GM23338 (cell line): Measurements from ENCODE around the gene SERPINB6. TPM values are rescaled to one million over a fixed set of nuclear protein-coding genes. Genes with fewer than 3 reads are reported as not detected.

Experiments
- ATAC-seq: fragments of 200-7000 bp; cut with Tn5 transposase; 3 replicates; pipeline ENCODE4 v1.9.1; 2020
- DNase-seq: peaks from one replicate; pipeline ENCODE4 v3.0.0-alpha.2; 2015; ENCODE audit warnings: low spot score
- H2AFZ ChIP-seq: fragments of 200-600 bp; sonication (generic); 2 replicates; pipeline ENCODE4 v1.8.0; 2016; ENCODE audit warnings: antibody characterized with exemption, mild to moderate bottlenecking, moderate library complexity
- H3F3A ChIP-seq: fragments of 200-600 bp; sonication (generic); replicated peaks from 2 replicates; pipeline ENCODE4 v1.8.0; 2017; ENCODE audit warnings: antibody characterized with exemption, mixed run types, low read depth
- H3K27ac ChIP-seq: fragments of 200-600 bp; sonication (generic); 2 replicates; pipeline ENCODE4 v1.6.1; 2016; ENCODE audit warnings: low read depth
- H3K27me3 ChIP-seq: fragments of 200-600 bp; sonication (generic); 2 replicates; pipeline ENCODE4 v1.8.0; 2016; ENCODE audit warnings: mild to moderate bottlenecking, mixed run types, moderate library complexity; ENCODE audit not compliant: insufficient read depth
- H3K36me3 ChIP-seq: fragments of 200-600 bp; sonication (generic); 2 replicates; pipeline ENCODE4 v1.8.0; 2016; ENCODE audit warnings: mild to moderate bottlenecking; ENCODE audit not compliant: insufficient read depth
- H3K4me1 ChIP-seq: fragments of 200-600 bp; sonication (generic); 2 replicates; pipeline ENCODE4 v1.8.0; 2016; ENCODE audit warnings: mild to moderate bottlenecking, moderate library complexity; ENCODE audit not compliant: insufficient read depth
- H3K4me2 ChIP-seq: fragments of 200-600 bp; sonication (generic); 2 replicates; pipeline ENCODE4 v1.7.1; 2017; ENCODE audit warnings: mixed run types
- H3K4me3 ChIP-seq: fragments of 200-600 bp; sonication (generic); 2 replicates; pipeline ENCODE4 v1.6.1; 2016; ENCODE audit warnings: mixed run types
- H3K79me2 ChIP-seq: fragments of 200-600 bp; sonication (generic); replicated peaks from 2 replicates; pipeline ENCODE4 v1.8.0; 2017; ENCODE audit warnings: mild to moderate bottlenecking; ENCODE audit not compliant: insufficient read depth
- H3K9me2 ChIP-seq: fragments of 200-600 bp; sonication (generic); 2 replicates; pipeline ENCODE4 v1.8.0; 2017; ENCODE audit not compliant: insufficient read depth
- H4K20me1 ChIP-seq: fragments of 200-600 bp; sonication (generic); replicated peaks from 2 replicates; pipeline ENCODE4 v1.8.0; 2017; ENCODE audit warnings: mild to moderate bottlenecking; ENCODE audit not compliant: insufficient read depth
- H3K27ac Mint-ChIP-seq: 2 replicates; pipeline ENCODE4 v1.8.0; 2020; ENCODE audit warnings: inconsistent platforms, mild to moderate bottlenecking, moderate library complexity, mixed read lengths
- H3K27me3 Mint-ChIP-seq: 3 replicates; pipeline ENCODE4 v1.8.0; 2022; ENCODE audit warnings: low read depth, mild to moderate bottlenecking, moderate library complexity, mixed read lengths, inconsistent platforms; ENCODE audit not compliant: insufficient read depth, poor library complexity
- H3K36me3 Mint-ChIP-seq: 3 replicates; pipeline ENCODE4 v1.8.0; 2021; ENCODE audit warnings: low read depth, mild to moderate bottlenecking, inconsistent platforms, moderate library complexity, mixed read lengths
- H3K4me1 Mint-ChIP-seq: 3 replicates; pipeline ENCODE4 v1.8.0; 2020; ENCODE audit warnings: mild to moderate bottlenecking, inconsistent platforms, mixed read lengths
- H3K4me3 Mint-ChIP-seq: 3 replicates; pipeline ENCODE4 v1.8.0; 2021; ENCODE audit warnings: moderate library complexity, mild to moderate bottlenecking, inconsistent platforms, mixed read lengths
- H3K9me3 Mint-ChIP-seq: 3 replicates; pipeline ENCODE4 v1.8.0; 2020; ENCODE audit warnings: moderate library complexity, mild to moderate bottlenecking, inconsistent platforms, mixed read lengths
- CTCF ChIP-seq, 2 experiments: fragments of 200-600 bp in 1 of 2; sonication (generic) in 1 of 2; conservative IDR thresholded peaks; 2 replicates each; pipeline versions ENCODE4 v1.5.1 to v1.6.1; 2016 to 2017; ENCODE audit warnings: antibody characterized with exemption in 2 of 2, low read depth in 2 of 2, mild to moderate bottlenecking in 2 of 2, moderate library complexity in 1 of 2
- ETS1 ChIP-seq: IDR thresholded peaks from 2 replicates; pipeline ENCODE4 v1.6.1; 2016; ENCODE audit warnings: antibody characterized with exemption
- EZH2 ChIP-seq: fragments of 200-600 bp; sonication (generic); IDR thresholded peaks from one replicate; pipeline ENCODE4 v1.8.0; 2017; ENCODE audit warnings: antibody characterized with exemption, mild to moderate bottlenecking, low read depth; ENCODE audit not compliant: unreplicated experiment
- EZH2phosphoT487 ChIP-seq: fragments of 200-600 bp; sonication (generic); IDR thresholded peaks from one replicate; pipeline ENCODE4 v1.8.1; 2018; ENCODE audit warnings: antibody characterized with exemption; ENCODE audit not compliant: unreplicated experiment
- JUNB ChIP-seq: IDR thresholded peaks from one replicate; pipeline ENCODE4 v1.6.1; 2016; ENCODE audit warnings: antibody characterized with exemption; ENCODE audit not compliant: unreplicated experiment
- REST ChIP-seq: IDR thresholded peaks from one replicate; pipeline ENCODE4 v1.6.1; 2018; ENCODE audit warnings: antibody characterized with exemption; ENCODE audit not compliant: unreplicated experiment
- ZNF331 ChIP-seq: fragments of 250-450 bp; sonication (Bioruptor Pico); IDR thresholded peaks from 2 replicates; pipeline ENCODE4 v1.5.0; 2020; ENCODE audit warnings: low read depth, mild to moderate bottlenecking, moderate library complexity
- ZNF462 ChIP-seq: fragments of 250-450 bp; sonication (Bioruptor Pico); IDR thresholded peaks from 2 replicates; pipeline ENCODE4 v1.5.0; 2020; ENCODE audit warnings: mild to moderate bottlenecking, moderate library complexity
- polyA plus RNA-seq: library from polyadenylated mRNA; unstranded; fragments of >200 nt; fragmentation: Nextera tagmentation; extraction: Ambion mirVana; gene quantifications from 2 replicates; pipeline ENCODE4 v1.2.1, GENCODE V29; 2016
- total RNA-seq: library from RNA; depleted of rRNA; stranded (reverse); fragments of >200 nt; shearing (Covaris generic); gene quantifications from 2 replicates; pipeline ENCODE4 v1.2.3, GENCODE V29; 2014

The SERPINB6 gene
- total and polyA plus RNA-seq, 2 experiments from 2014 or later: 25.9 to 38.5 TPM

- H3K4me2 ChIP-seq: no peak overlapping the region
- TF ChIP-seq EZH2phosphoT487 (no peak), CTCF (conservative IDR thresholded peaks at IDR 0.05; ENCODE audit: low read depth in 2 of 2) (no peak), REST (no peak), EZH2 (no peak), ETS1 (no peak), ZNF331 (CRISPR knock-in tag) (no peak)
- H3K27ac ChIP-seq: peak overlapping the region; percentile 27; the same call in 1 of the 2 replicates
- Mint-ChIP-seq H3K4me1 (peaks cover 75% of the 10 kb centered on the region), H3K36me3 (no peaks in the 10 kb centered on the region), H3K27ac (peak overlapping the region; percentile 18; the same call in 1 of the 2 replicates), H3K9me3 (peaks cover 3% of the 10 kb centered on the region; the same call in 2 of the 3 replicates), H3K4me3 (no peak overlapping the region), H3K27me3 (peaks cover 7% of the 10 kb centered on the region)
- H4K20me1 ChIP-seq: no peaks in the 10 kb centered on the region
- H3K4me1 ChIP-seq: peaks cover 54% of the 10 kb centered on the region
- peak; percentile 33 for ATAC-seq
- H3K79me2 ChIP-seq: no peaks in the 10 kb centered on the region
- H3K9me2 ChIP-seq: peaks cover 4% of the 10 kb centered on the region; the same call in 1 of the 2 replicates
- H2AFZ ChIP-seq: no peak overlapping the region
- H3K36me3 ChIP-seq: no peaks in the 10 kb centered on the region
- no peak overlapping the region for H3K4me3 ChIP-seq
- no peaks in the 10 kb centered on the region for H3F3A ChIP-seq
- H3K27me3 ChIP-seq: no peaks in the 10 kb centered on the region
- no peak for DNase-seq
Measured at GRCh38 chr6:2921520-2922115, 49.7 kb downstream of the SERPINB6 start.

- Histone ChIP-seq H3K79me2 (no peaks in the 10 kb centered on the region), H4K20me1 (no peaks in the 10 kb centered on the region), H3K36me3 (no peaks in the 10 kb centered on the region), H3F3A (no peaks in the 10 kb centered on the region), H3K27ac (no peak overlapping the region), H3K27me3 (no peaks in the 10 kb centered on the region), H3K4me2 (no peak overlapping the region), H2AFZ (no peak overlapping the region), H3K9me2 (peaks cover 4% of the 10 kb centered on the region; the same call in 1 of the 2 replicates), H3K4me3 (no peak overlapping the region), H3K4me1 (peaks cover 55% of the 10 kb centered on the region)
- Mint-ChIP-seq H3K4me3 (no peak overlapping the region), H3K9me3 (peaks cover 3% of the 10 kb centered on the region; the same call in 2 of the 3 replicates), H3K27ac (no peak overlapping the region), H3K27me3 (peaks cover 6% of the 10 kb centered on the region), H3K4me1 (peaks cover 74% of the 10 kb centered on the region), H3K36me3 (no peaks in the 10 kb centered on the region)
- ATAC-seq (peak; percentile 75), DNase-seq (peak; percentile 60)
- TF ChIP-seq EZH2phosphoT487 (no peak), ZNF462 (CRISPR knock-in tag) (no peak), ZNF331 (CRISPR knock-in tag) (no peak), JUNB (no peak)
Measured at GRCh38 chr6:2920671-2921112, 50.7 kb downstream of the SERPINB6 start.
